AG04450 (cell line): ENCODE measurements around the gene PPP2R5B. TPM values are rescaled to one million over a fixed set of nuclear protein-coding genes. Genes with fewer than 3 reads are reported as not detected.

Experiments
- CTCF ChIA-PET: fragments of 300-600, 350-600 bp; formaldehyde crosslinking; extraction: SDS; loops from one replicate; lab custom pipeline; 2022; ENCODE audit warnings: antibody characterized with exemption, inconsistent platforms; lab: Charles Lee
- POLR2A ChIA-PET: fragments of 350-600 bp; formaldehyde crosslinking; extraction: SDS; loops from one replicate; lab custom pipeline; 2021; ENCODE audit warnings: antibody characterized with exemption, inconsistent platforms; lab: Yijun Ruan, JAX
- DNase-seq: peaks from one replicate; pipeline ENCODE4 v3.0.0-alpha.2; 2011; ENCODE audit warnings: low read depth, low spot score
- H3K27ac ChIP-seq: one replicate; pipeline ENCODE4 v1.5.1; 2012; ENCODE audit warnings: low read depth, low read length, control low read depth
- H3K27me3 ChIP-seq: one replicate; pipeline ENCODE4 v1.6.0; 2012; ENCODE audit warnings: low read length; ENCODE audit not compliant: control insufficient read depth, insufficient read depth
- H3K4me3 ChIP-seq: 2 replicates; pipeline ENCODE4 v1.5.1; 2011; ENCODE audit warnings: mild to moderate bottlenecking, low read depth, low read length, control low read depth
- H3K9me3 ChIP-seq: 2 replicates; pipeline ENCODE4 v1.5.1; 2012; ENCODE audit warnings: low read length; ENCODE audit not compliant: control insufficient read depth, insufficient read depth
- CTCF ChIP-seq: IDR thresholded peaks from 2 replicates; pipeline ENCODE4 v1.5.1; 2011; ENCODE audit warnings: low read depth, low read length, control low read depth, inconsistent platforms
- polyA plus RNA-seq: library from polyadenylated mRNA; depleted of rRNA; stranded (reverse); fragments of >200 nt; gene quantifications from 2 replicates; pipeline ENCODE4 v1.2.3, GENCODE V29; 2011

Gene PPP2R5B
- polyA plus RNA-seq, 1 experiment = 11.2 TPM

- H3K9me3 ChIP-seq = no peaks in the 10 kb centered on the region
- ChIA-PET POLR2A (interaction anchor here (0.7 kb wide), 1 partner anchor 603 kb away, joined by 10 read pairs; no protein-coding TSS in a partner anchor), CTCF (interaction anchor here (0.8 to 3.3 kb wide), 9 partner anchors 20 to 186 kb away, joined by 3 to 86 read pairs (median 7); partner anchors contain the start of genes BATF2 and CDC42BPG)
- TF ChIP-seq CTCF = no peak
- H3K27ac ChIP-seq = no peak overlapping the region
- H3K4me3 ChIP-seq = no peak overlapping the region
- H3K27me3 ChIP-seq = no peaks in the 10 kb centered on the region
- DNase-seq = no peak
These were observed 35.6 kb upstream of the PPP2R5B start for GRCh38 chr11:64888729-64889511.

- TF ChIP-seq CTCF = no peak
- POLR2A ChIA-PET = no interaction called here
- no peaks in the 10 kb centered on the region for H3K9me3 ChIP-seq
These were observed 34.0 kb upstream of the PPP2R5B start for GRCh38 chr11:64890522-64890939.

GRCh38 chr11:64891215-64891848 lies 33.2 kb upstream of the PPP2R5B start:
- H3K27me3 ChIP-seq = no peaks in the 10 kb centered on the region
- CTCF ChIA-PET = interaction anchor here (0.8 to 4.1 kb wide), 4 partner anchors 44 to 47 kb away, joined by 3 to 82 read pairs (median 4); no protein-coding TSS in a partner anchor
- no peaks in the 10 kb centered on the region for H3K9me3 ChIP-seq
- POLR2A ChIA-PET = interaction anchor here (0.6 to 0.7 kb wide), 2 partner anchors 36 to 126 kb away, joined by 3 to 4 read pairs; no protein-coding TSS in a partner anchor
- no peak for DNase-seq
- H3K27ac ChIP-seq = no peak overlapping the region
- H3K4me3 ChIP-seq = no peak overlapping the region
- no peak for TF ChIP-seq CTCF

More at GRCh38 chr11:64890522-64890939, 34.0 kb upstream of the PPP2R5B start:
- no peak for DNase-seq
- CTCF ChIA-PET = interaction anchor here (0.7 to 1.2 kb wide), 5 partner anchors 40 to 108 kb away, joined by 3 to 17 read pairs (median 5); no protein-coding TSS in a partner anchor
- H3K27ac ChIP-seq = no peak overlapping the region
- no peaks in the 10 kb centered on the region for H3K27me3 ChIP-seq
- H3K4me3 ChIP-seq = no peak overlapping the region

GRCh38 chr11:64891880-64892279 lies 32.6 kb upstream of the PPP2R5B start:
- CTCF ChIA-PET = interaction anchor here (4.1 kb wide), 1 partner anchor 44 kb away, joined by 82 read pairs; no protein-coding TSS in a partner anchor

More at GRCh38 chr11:64891880-64892279, 32.6 kb upstream of the PPP2R5B start:
- POLR2A ChIA-PET = interaction anchor here (0.6 to 0.7 kb wide), 2 partner anchors 36 to 126 kb away, joined by 3 to 4 read pairs; no protein-coding TSS in a partner anchor
- H3K27me3 ChIP-seq = no peaks in the 10 kb centered on the region
- DNase-seq = no peak
- no peak for TF ChIP-seq CTCF
- no peak overlapping the region for H3K4me3 ChIP-seq
- H3K27ac ChIP-seq = no peak overlapping the region
- H3K9me3 ChIP-seq = no peaks in the 10 kb centered on the region
